Common myeloid progenitor, CD34-positive (primary cell): Measurements from ENCODE around the gene ITPKB.
"Not testable (repeated sequence)": the region's sequence is repeated elsewhere in the genome, so short reads cannot be mapped to it uniquely, and the experiment has no call there.

Source experiments
- CTCF ChIA-PET: fragments of 350-600 bp; sonication (Branson Sonifier 250); formaldehyde crosslinking; loops from one replicate; lab custom pipeline; 2021; ENCODE audit warnings: antibody characterized with exemption; lab: Charles Lee
- POLR2A ChIA-PET: fragments of 350-600 bp; sonication (Branson Sonifier 250); formaldehyde crosslinking; loops from one replicate; lab custom pipeline; 2021; ENCODE audit warnings: antibody characterized with exemption; lab: Charles Lee
- DNase-seq, 3 donors: peaks; one replicate each; pipeline versions ENCODE4 v3.0.0 to v3.0.0-alpha.2; 2013
- H3K27ac ChIP-seq, 2 experiments: 1 replicate in 1 of 2; 2 replicates in 1 of 2; pipeline ENCODE4 v1.7.0; 2013; ENCODE audit warnings: inconsistent platforms in 2 of 2, low read length in 2 of 2, mild to moderate bottlenecking in 2 of 2, low read depth in 1 of 2, moderate library complexity in 1 of 2; ENCODE audit not compliant: severe bottlenecking in 2 of 2, insufficient read depth in 1 of 2, poor library complexity in 1 of 2
- H3K27me3 ChIP-seq, 5 experiments: replicated peaks in 2 of 5; 1 replicate in 3 of 5; 2 replicates in 2 of 5; pipeline versions ENCODE4 v1.6.1 to v1.7.0; 2013; ENCODE audit warnings: low read length in 4 of 5, mild to moderate bottlenecking in 2 of 5, moderate library complexity in 2 of 5, inconsistent platforms in 1 of 5; ENCODE audit not compliant: insufficient read depth in 5 of 5, control insufficient read depth in 4 of 5
- H3K36me3 ChIP-seq, 4 experiments: 1 replicate in 2 of 4; 2 replicates in 2 of 4; pipeline versions ENCODE4 v1.6.1 to v1.7.0; 2013; ENCODE audit warnings: low read length in 3 of 4, control low read depth in 1 of 4, mild to moderate bottlenecking in 1 of 4; ENCODE audit not compliant: control insufficient read depth in 4 of 4, insufficient read depth in 4 of 4
- H3K4me1 ChIP-seq, 4 experiments: 1 replicate in 3 of 4; 2 replicates in 1 of 4; pipeline versions ENCODE4 v1.6.1 to v1.7.1; 2013; ENCODE audit warnings: low read length in 3 of 4, mild to moderate bottlenecking in 3 of 4, control low read depth in 1 of 4, inconsistent platforms in 1 of 4, moderate library complexity in 1 of 4; ENCODE audit not compliant: control insufficient read depth in 4 of 4, insufficient read depth in 4 of 4; ENCODE audit errors: control extremely low read depth in 1 of 4
- H3K4me3 ChIP-seq, 7 experiments: 1 replicate in 4 of 7; 2 replicates in 3 of 7; pipeline versions ENCODE4 v1.5.1 to v1.7.0; 2013; ENCODE audit warnings: mild to moderate bottlenecking in 7 of 7, low read length in 6 of 7, moderate library complexity in 6 of 7, inconsistent platforms in 2 of 7, low read depth in 2 of 7, control low read depth in 1 of 7; ENCODE audit not compliant: insufficient read depth in 4 of 7, control insufficient read depth in 1 of 7; ENCODE audit errors: extremely low read depth in 1 of 7
- H3K9me3 ChIP-seq, 5 experiments: 1 replicate in 4 of 5; 2 replicates in 1 of 5; pipeline versions ENCODE4 v1.6.1 to v1.7.1; 2013; ENCODE audit warnings: low read length in 4 of 5, mild to moderate bottlenecking in 2 of 5, inconsistent platforms in 1 of 5, low read depth in 1 of 5, moderate library complexity in 1 of 5; ENCODE audit not compliant: control insufficient read depth in 4 of 5, insufficient read depth in 2 of 5; ENCODE audit errors: control extremely low read depth in 1 of 5
- WGBS: methylation state at CpG from one replicate; pipeline ENCODE4 v1.1.5; 2013; ENCODE audit not compliant: insufficient coverage; 5-methylcytosine and 5-hydroxymethylcytosine counted together

Gene ITPKB

DNA sequence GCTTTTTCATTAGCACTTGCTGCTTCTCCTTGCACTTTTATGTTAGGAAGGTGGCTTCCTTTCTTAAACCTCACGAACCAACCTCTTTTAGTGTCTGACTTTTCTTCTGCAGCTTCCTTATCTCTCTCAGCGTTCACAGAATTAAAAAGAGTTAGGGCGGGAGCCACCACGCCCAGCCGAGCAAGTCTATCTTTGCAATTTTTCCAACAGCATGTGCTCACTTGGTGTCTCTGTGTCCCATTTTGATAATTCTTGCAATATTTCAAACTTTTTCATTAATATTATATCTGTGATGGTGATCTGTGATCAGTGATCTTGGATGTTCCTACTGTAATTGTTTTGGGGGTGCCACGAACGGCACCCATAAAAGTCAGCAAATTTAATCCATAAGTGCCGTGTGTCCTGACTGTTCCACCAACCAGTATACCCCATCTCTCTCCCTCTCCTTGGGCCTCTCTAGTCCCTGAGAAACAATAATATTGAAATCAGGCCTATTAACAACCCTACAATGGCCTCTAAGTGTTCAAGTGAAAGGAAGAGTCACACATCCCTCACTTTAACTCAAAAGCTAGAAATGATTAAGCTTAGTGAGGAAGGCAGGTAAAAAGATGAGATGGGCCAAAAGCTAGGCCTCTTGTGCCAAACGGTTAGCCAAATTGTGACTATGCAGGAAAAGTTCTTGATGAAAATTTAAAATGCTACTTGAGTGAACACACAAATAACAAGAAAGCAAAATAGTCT, 15.9 kb upstream of the ITPKB start:
- no peaks in the 10 kb centered on the region for H3K27me3 ChIP-seq
- peak in 1 of 3 donors; percentile 13 for DNase-seq
- no peak overlapping the region for H3K27ac ChIP-seq
- no peak overlapping the region for H3K4me3 ChIP-seq
- H3K36me3 ChIP-seq = no peaks in the 10 kb centered on the region
- no peaks in the 10 kb centered on the region for H3K9me3 ChIP-seq
- no peaks in the 10 kb centered on the region for H3K4me1 ChIP-seq
- ChIA-PET POLR2A (no interaction called here), CTCF (no interaction called here)
- 32% methylated on average over 3 of the region's 9 CpGs for WGBS

DNA sequence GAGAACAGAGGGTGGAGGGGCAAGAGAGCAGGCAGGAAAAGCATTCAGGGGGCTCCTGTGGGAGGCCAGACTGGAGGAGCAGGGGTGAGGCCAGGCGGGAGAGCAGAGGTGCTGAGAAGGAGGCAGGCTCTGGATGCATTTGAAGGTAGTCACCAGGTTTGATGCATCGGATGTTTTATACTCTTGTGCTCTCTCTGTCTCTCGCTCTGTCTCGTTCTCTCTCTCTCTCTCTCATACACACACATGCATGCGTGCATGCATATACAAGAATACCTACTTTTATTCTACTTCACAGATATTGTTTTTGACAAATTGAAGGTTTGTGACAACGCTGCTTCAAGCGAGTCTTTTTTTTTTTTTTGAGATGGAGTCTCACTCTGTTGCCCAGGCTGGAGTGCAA, 15.0 kb upstream of the ITPKB start:
- H3K9me3 ChIP-seq = no peaks in the 10 kb centered on the region
- no peak overlapping the region for H3K27ac ChIP-seq
- H3K4me1 ChIP-seq = no peaks in the 10 kb centered on the region
- no peaks in the 10 kb centered on the region for H3K36me3 ChIP-seq
- POLR2A ChIA-PET = no interaction called here
- 100% methylated on average over 6 of the region's 7 CpGs for WGBS
- DNase-seq = no peak
- no peaks in the 10 kb centered on the region for H3K27me3 ChIP-seq
- H3K4me3 ChIP-seq = no peak overlapping the region
- CTCF ChIA-PET = no interaction called here

DNA sequence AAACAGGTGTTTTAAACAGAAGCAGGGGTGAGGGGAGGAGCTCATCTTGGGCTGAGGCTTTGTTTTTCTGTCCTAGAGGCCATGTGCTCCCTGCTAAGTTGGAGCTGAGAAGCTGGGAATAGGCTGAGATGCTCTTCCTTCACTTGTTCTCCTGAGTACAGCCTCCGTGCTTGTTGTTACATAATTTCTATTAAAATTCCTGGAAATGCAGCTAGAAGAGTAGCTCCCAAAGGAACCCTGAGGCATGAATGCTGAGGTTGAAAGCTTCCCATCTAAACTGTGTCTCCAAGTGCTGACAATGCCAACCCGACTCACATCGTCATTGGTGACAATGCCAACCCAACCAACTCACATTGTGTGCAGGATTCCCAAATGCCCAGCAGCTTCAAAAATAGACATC, 12.6 kb upstream of the ITPKB start:
- no peaks in the 10 kb centered on the region for H3K4me1 ChIP-seq
- no peak overlapping the region for H3K4me3 ChIP-seq
- ChIA-PET POLR2A (no interaction called here), CTCF (interaction anchor here (0.9 to 1.1 kb wide), 3 partner anchors 12 to 43 kb away, joined by 3 to 4 read pairs (median 4); partner anchors contain the start of gene ITPKB)
- no peak overlapping the region for H3K27ac ChIP-seq
- H3K9me3 ChIP-seq = no peaks in the 10 kb centered on the region
- DNase-seq = no peak
- 96% methylated on average over 3 of the region's 3 CpGs for WGBS
- no peaks in the 10 kb centered on the region for H3K36me3 ChIP-seq
- H3K27me3 ChIP-seq = no peaks in the 10 kb centered on the region

DNA sequence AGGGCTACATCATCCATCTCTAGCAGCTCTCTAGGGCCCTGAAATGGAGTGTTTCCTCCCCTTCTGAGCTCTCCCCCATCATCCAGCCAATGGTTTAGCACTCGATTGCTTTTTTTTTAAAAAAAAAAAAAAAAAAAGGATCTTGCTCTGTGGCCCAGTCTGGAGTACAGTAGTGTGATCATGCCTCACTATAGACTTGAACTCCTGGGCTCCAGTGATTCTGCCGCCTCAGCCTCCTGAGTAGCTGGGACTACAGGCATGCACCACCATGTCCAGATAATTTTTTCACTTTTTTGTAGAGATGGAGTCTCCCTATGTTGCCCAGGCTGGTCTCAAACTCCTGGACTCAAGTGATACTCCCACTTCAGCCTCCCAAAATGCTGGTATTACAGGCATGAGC, 12.1 kb upstream of the ITPKB start:
- WGBS = 100% methylated on average over 1 of the region's 2 CpGs
- Histone ChIP-seq H3K36me3 (no peaks in the 10 kb centered on the region), H3K27me3 (no peaks in the 10 kb centered on the region), H3K27ac (no peak overlapping the region), H3K9me3 (no peaks in the 10 kb centered on the region), H3K4me1 (no peaks in the 10 kb centered on the region), H3K4me3 (no peak overlapping the region)
- no peak for DNase-seq
- POLR2A ChIA-PET = no interaction called here
- CTCF ChIA-PET = interaction anchor here (0.9 to 1.1 kb wide), 3 partner anchors 12 to 44 kb away, joined by 3 to 4 read pairs (median 4); partner anchors contain the start of gene ITPKB

DNA sequence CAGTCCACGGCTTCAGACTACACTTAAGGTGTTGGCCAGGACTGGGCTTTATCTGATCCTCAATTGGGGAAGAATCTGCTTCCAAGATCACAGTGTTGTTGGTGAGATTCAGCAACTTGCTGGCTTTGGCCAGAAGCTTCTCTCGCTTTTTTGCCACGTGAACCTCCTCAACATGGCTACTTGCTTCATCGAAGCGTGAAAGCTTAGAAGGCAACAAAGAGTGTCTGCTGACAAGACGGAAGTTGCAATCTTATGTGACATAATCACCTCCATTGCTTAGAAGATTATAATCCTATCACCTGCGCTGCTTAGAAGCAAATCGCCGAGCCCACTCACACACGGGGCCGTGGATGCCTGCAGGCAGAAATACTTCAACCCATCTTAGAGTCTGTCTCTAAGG, 10.4 kb upstream of the ITPKB start:
- Histone ChIP-seq H3K27me3 (no peaks in the 10 kb centered on the region), H3K36me3 (no peaks in the 10 kb centered on the region), H3K27ac (no peak overlapping the region), H3K4me3 (no peak overlapping the region), H3K9me3 (no peaks in the 10 kb centered on the region), H3K4me1 (no peaks in the 10 kb centered on the region)
- ChIA-PET CTCF (interaction anchor here (1.3 kb wide), 1 partner anchor 16 kb away, joined by 4 read pairs; no protein-coding TSS in a partner anchor), POLR2A (no interaction called here)
- 98% methylated on average over 7 of the region's 11 CpGs for WGBS
- DNase-seq = no peak

DNA sequence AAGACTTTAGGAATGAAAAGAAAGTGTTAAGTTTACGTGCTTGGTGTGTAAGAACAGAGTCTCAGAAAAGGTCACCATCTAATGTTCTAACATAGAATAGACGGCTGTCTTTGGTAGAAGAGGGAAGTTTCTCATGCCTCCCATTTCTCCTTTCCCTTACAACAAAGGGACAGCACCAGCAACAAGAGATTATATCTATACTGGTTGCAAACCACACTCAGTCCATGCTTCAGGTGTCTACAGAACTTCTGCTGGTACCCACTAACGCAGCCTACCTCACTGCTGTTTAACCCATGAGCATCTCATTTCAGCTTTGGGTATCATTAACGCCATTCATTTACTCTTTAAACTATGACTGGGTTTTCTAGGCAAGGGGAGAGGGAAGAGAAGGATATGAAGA, 9.2 kb upstream of the ITPKB start:
- POLR2A ChIA-PET = no interaction called here
- no peaks in the 10 kb centered on the region for H3K4me1 ChIP-seq
- no peak for DNase-seq
- WGBS = 83% methylated on average over 1 of the region's 4 CpGs
- no peaks in the 10 kb centered on the region for H3K27me3 ChIP-seq
- CTCF ChIA-PET = no interaction called here
- no peak overlapping the region for H3K4me3 ChIP-seq
- H3K36me3 ChIP-seq = no peaks in the 10 kb centered on the region
- H3K27ac ChIP-seq = no peak overlapping the region
- peaks cover 0 to 2% (median 0%) of the 10 kb centered on the region in 5 experiments for H3K9me3 ChIP-seq

DNA sequence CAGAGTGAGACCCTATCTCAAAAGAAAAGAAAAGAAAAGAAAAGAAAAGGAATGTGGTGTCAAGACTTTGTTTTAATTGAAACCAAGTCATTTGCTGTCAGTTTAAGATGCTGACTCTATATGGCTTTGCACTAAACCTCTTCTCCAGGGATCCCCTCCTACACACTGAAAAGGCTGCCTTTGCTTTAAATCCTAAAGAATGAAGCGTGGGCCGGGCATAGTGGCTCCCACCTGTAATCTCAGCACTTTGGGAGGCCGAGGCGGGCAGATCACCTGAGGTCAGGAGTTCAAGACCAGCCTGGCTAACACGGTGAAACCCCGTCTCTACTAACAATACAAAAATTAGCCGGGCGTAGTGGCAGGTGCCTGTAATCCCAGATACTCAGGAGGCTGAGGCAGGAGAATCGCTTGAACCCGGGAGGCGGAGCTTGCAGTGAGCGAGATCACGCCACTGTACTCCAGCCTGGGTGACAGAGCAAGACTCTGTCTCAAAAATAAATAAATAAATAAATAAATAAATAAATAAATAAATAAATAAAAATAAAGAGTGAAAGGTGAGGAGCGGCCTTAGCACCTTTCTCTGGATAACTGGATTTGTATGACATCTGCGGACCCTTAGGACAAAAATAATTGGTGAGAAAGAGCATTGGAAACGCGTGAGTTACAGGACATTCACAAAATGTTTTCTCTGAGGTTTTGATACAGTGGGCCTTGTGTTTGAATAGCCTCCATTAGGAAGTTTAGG, 8.6 kb upstream of the ITPKB start:
- H3K27ac ChIP-seq, H3K27me3 ChIP-seq, POLR2A ChIA-PET, DNase-seq, H3K4me3 ChIP-seq, H3K4me1 ChIP-seq, H3K36me3 ChIP-seq, H3K9me3 ChIP-seq: not testable (repeated sequence)
- 93% methylated on average over 4 of the region's 17 CpGs for WGBS
- CTCF ChIA-PET = interaction anchor here (0.7 kb wide), 1 partner anchor 16 kb away, joined by 3 read pairs; no protein-coding TSS in a partner anchor
